Osteoblast (primary cell): Measurements from ENCODE around the gene PCDHGA1. TPM values are rescaled to one million over a fixed set of nuclear protein-coding genes. Genes with fewer than 3 reads are reported as not detected.
A peak's percentile ranks its signal among the peaks of the same experiment; 100 is the strongest.

ENCODE experiments used
- DNase-seq: peaks from one replicate; pipeline ENCODE4 v3.0.0; 2011; ENCODE audit warnings: low spot score, mixed read lengths; ENCODE audit not compliant: insufficient read length; ENCODE audit errors: missing footprints
- H2AFZ ChIP-seq: 2 replicates; pipeline ENCODE4 v1.6.0; 2011; ENCODE audit warnings: mild to moderate bottlenecking, low read length
- H3K27ac ChIP-seq: 2 replicates; pipeline ENCODE4 v1.5.1; 2011; ENCODE audit warnings: mild to moderate bottlenecking, low read depth, low read length, moderate library complexity
- H3K27me3 ChIP-seq: 2 replicates; pipeline ENCODE4 v1.6.0; 2012; ENCODE audit warnings: mild to moderate bottlenecking, control low read depth, inconsistent platforms, low read length, moderate library complexity; ENCODE audit not compliant: insufficient read depth
- H3K36me3 ChIP-seq: 2 replicates; pipeline ENCODE4 v1.5.1; 2011; ENCODE audit warnings: mild to moderate bottlenecking, low read length, control low read depth, moderate library complexity; ENCODE audit not compliant: insufficient read depth
- H3K4me1 ChIP-seq: 2 replicates; pipeline ENCODE4 v1.5.1; 2011; ENCODE audit warnings: mild to moderate bottlenecking, low read length, control low read depth, moderate library complexity; ENCODE audit not compliant: insufficient read depth
- H3K4me2 ChIP-seq: 2 replicates; pipeline ENCODE4 v1.6.0; 2011; ENCODE audit warnings: mild to moderate bottlenecking, low read length; ENCODE audit not compliant: insufficient read depth
- H3K4me3 ChIP-seq: fragments of 200-600 bp; sonication (generic); 3 replicates; pipeline ENCODE4 v1.5.1; 2012; ENCODE audit warnings: mild to moderate bottlenecking, low read length, inconsistent platforms; ENCODE audit not compliant: insufficient read depth
- H3K79me2 ChIP-seq: 2 replicates; pipeline ENCODE4 v1.6.0; 2012; ENCODE audit warnings: mild to moderate bottlenecking, low read length, control low read depth, inconsistent platforms; ENCODE audit not compliant: insufficient read depth
- H3K9me3 ChIP-seq: 2 replicates; pipeline ENCODE4 v1.5.1; 2011; ENCODE audit warnings: low read depth, low read length, control low read depth
- H4K20me1 ChIP-seq: 2 replicates; pipeline ENCODE4 v1.6.0; 2012; ENCODE audit warnings: mild to moderate bottlenecking, low read length, control low read depth; ENCODE audit not compliant: insufficient read depth
- CTCF ChIP-seq: IDR thresholded peaks from 2 replicates; pipeline ENCODE4 v1.5.1; 2011; ENCODE audit warnings: mild to moderate bottlenecking, low read depth, low read length, moderate library complexity; ENCODE audit errors: extremely low read depth
- total RNA-seq: library from RNA; depleted of rRNA; stranded (reverse); fragments of >200 nt; gene quantifications from 2 replicates; pipeline ENCODE4 v1.2.3, GENCODE V29; 2012

PCDHGA1 gene
- total RNA-seq, 1 donor, result 1.1 TPM

GRCh38 chr5:141362719-141363118 lies 32.4 kb downstream of the PCDHGA1 start:
- Histone ChIP-seq H3K4me3 (no peak overlapping the region), H3K27me3 (peaks cover 59% of the 10 kb centered on the region), H4K20me1 (no peaks in the 10 kb centered on the region), H3K27ac (no peak overlapping the region), H3K4me1 (no peaks in the 10 kb centered on the region), H3K79me2 (no peaks in the 10 kb centered on the region), H3K9me3 (peaks cover 33% of the 10 kb centered on the region), H2AFZ (no peak overlapping the region), H3K4me2 (no peak overlapping the region), H3K36me3 (no peaks in the 10 kb centered on the region)
- no peak for TF ChIP-seq CTCF
- no peak for DNase-seq

DNA sequence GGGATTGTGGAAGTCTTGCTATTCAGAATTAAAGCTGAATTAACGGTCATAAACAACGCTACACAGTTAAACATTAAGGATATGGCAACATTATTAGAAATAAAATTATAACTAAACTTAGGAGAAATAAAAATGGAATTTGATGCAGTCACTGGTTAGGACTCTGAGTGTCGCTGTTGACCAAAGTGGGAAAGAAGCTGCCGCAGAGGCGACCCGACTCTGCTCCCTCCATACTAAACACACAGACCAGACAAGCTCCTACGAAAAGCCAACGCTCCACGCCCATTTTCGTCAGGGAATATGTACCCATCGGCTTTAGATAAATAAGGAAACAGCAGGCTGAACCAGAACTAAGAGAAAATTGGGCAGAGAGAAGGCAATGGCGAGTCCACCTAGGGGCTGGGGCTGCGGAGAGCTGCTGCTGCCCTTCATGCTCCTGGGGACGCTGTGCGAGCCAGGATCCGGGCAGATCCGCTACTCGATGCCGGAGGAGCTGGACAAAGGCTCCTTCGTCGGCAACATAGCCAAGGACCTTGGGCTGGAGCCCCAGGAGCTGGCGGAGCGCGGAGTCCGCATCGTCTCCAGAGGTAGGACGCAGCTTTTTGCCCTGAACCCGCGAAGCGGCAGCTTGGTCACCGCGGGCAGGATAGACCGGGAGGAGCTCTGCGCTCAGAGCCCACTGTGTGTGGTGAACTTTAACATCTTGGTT lies 33.8 kb downstream of the PCDHGA1 start, which contains the start of gene PCDHGA5:
Gene PCDHGA5 (plus strand): TSS at position 211 of the 709 bp plus-strand sequence. CDS start 169 bp downstream, at position 380.
- Histone ChIP-seq H3K4me2 (peak within 1 kb of the TSS; percentile 36), H3K27me3 (peaks cover 64% of the 10 kb centered on the region), H2AFZ (no peak within 1 kb of the TSS), H3K4me1 (no peaks in the 10 kb centered on the region), H3K36me3 (no peaks in the 10 kb centered on the region), H3K4me3 (peak within 1 kb of the TSS; percentile 53), H3K9me3 (peaks cover 33% of the 10 kb centered on the region), H4K20me1 (no peaks in the 10 kb centered on the region), H3K79me2 (no peaks in the 10 kb centered on the region), H3K27ac (no peak within 1 kb of the TSS)
- peak; percentile 27 for TF ChIP-seq CTCF
- no peak for DNase-seq

- no peak overlapping the region for H3K4me2 ChIP-seq
- H4K20me1 ChIP-seq, result no peaks in the 10 kb centered on the region
- TF ChIP-seq CTCF, result no peak
- H3K4me3 ChIP-seq, result no peak overlapping the region
- H2AFZ ChIP-seq, result no peak overlapping the region
- no peaks in the 10 kb centered on the region for H3K36me3 ChIP-seq
- no peaks in the 10 kb centered on the region for H3K4me1 ChIP-seq
- H3K9me3 ChIP-seq, result peaks cover 30% of the 10 kb centered on the region
- peaks cover 56% of the 10 kb centered on the region for H3K27me3 ChIP-seq
- H3K79me2 ChIP-seq, result no peaks in the 10 kb centered on the region
- no peak overlapping the region for H3K27ac ChIP-seq
- no peak for DNase-seq
Observed at GRCh38 chr5:141366016-141366896, 35.9 kb downstream of the PCDHGA1 start.
